ENCODE results near the gene CDH13.

Gene CDH13

GRCh38 chr16:82990155-82990554, 363.4 kb downstream of the CDH13 start:
- TF ChIP-seq CTCF (IDR thresholded peaks at IDR 0.05; ENCODE audit: control insufficient read depth, extremely low read depth, insufficient read depth), result no peak
- no peak overlapping the region for H3K4me3 ChIP-seq (ENCODE audit: low read depth, low read length)
- no peak for DNase-seq (ENCODE audit: low read depth)

- DNase-seq (ENCODE audit: low read depth), result no peak
- H3K4me3 ChIP-seq (ENCODE audit: low read depth, low read length), result no peak overlapping the region
- TF ChIP-seq CTCF (IDR thresholded peaks at IDR 0.05; ENCODE audit: control insufficient read depth, extremely low read depth, insufficient read depth), result no peak
Observed at GRCh38 chr16:82991410-82991809, 364.6 kb downstream of the CDH13 start.

GRCh38 chr16:82991966-82992675, 365.4 kb downstream of the CDH13 start:
- no peak overlapping the region for H3K4me3 ChIP-seq (ENCODE audit: low read depth, low read length)
- no peak for DNase-seq (ENCODE audit: low read depth)
- TF ChIP-seq CTCF (IDR thresholded peaks at IDR 0.05; ENCODE audit: control insufficient read depth, extremely low read depth, insufficient read depth), result no peak

GRCh38 chr16:82992786-82993185, 366.0 kb downstream of the CDH13 start:
- no peak for TF ChIP-seq CTCF (IDR thresholded peaks at IDR 0.05; ENCODE audit: control insufficient read depth, extremely low read depth, insufficient read depth)
- no peak overlapping the region for H3K4me3 ChIP-seq (ENCODE audit: low read depth, low read length)
- no peak for DNase-seq (ENCODE audit: low read depth)

- TF ChIP-seq CTCF (IDR thresholded peaks at IDR 0.05; ENCODE audit: control insufficient read depth, extremely low read depth, insufficient read depth), result no peak
- H3K4me3 ChIP-seq (ENCODE audit: low read depth, low read length), result no peak overlapping the region
- no peak for DNase-seq (ENCODE audit: low read depth)
Observed at GRCh38 chr16:82993415-82993814, 366.6 kb downstream of the CDH13 start.

GRCh38 chr16:82993926-82994325, 367.2 kb downstream of the CDH13 start:
- DNase-seq (ENCODE audit: low read depth), result no peak
- TF ChIP-seq CTCF (IDR thresholded peaks at IDR 0.05; ENCODE audit: control insufficient read depth, extremely low read depth, insufficient read depth), result no peak
- H3K4me3 ChIP-seq (ENCODE audit: low read depth, low read length), result no peak overlapping the region

Data from LNCaP clone FGC (cell line).